Right ventricle myocardium superior (tissue), 1 donor: ENCODE results near the gene EHMT1. TPM values are rescaled to one million over a fixed set of nuclear protein-coding genes. Genes with fewer than 3 reads are reported as not detected.
"Not testable (repeated sequence)": the region's sequence is repeated elsewhere in the genome, so short reads cannot be mapped to it uniquely, and the experiment has no call there.

Source experiments
- ATAC-seq: fragments of 200-7000 bp; cut with Tn5 transposase; one replicate; pipeline ENCODE4 v1.9.1; 2020; ENCODE audit warnings: mild to moderate bottlenecking; ENCODE audit not compliant: poor library complexity
- DNase-seq: peaks from one replicate; pipeline ENCODE4 v3.0.0-alpha.2; 2020
- intact Hi-C: fragments of 100-400 bp; cut with DNase I; formaldehyde crosslinking; loops from one replicate; pipeline ENCODE4 v1.11.2; 2022
- total RNA-seq: library from RNA; stranded (reverse); fragmentation: NEBNext Ultra II Directional; extraction: Animal tissue kit (Norgen Biotek cat#: 25700); gene quantifications from one replicate; pipeline ENCODE4 v1.2.1, GENCODE V29; 2021
- donor health status: DM: no; HTN: yes; CAD: no; lungs with severe emphysema.

EHMT1 gene
- total RNA-seq, 1 donor from 2014 or later = 31.2 TPM

GRCh38 chr9:137800196-137801022 lies 181.6 kb downstream of the EHMT1 start:
- intact Hi-C loops = no loop called here
- no peak for DNase-seq
- ATAC-seq = no peak

- ATAC-seq = no peak
- DNase-seq = no peak
- intact Hi-C loops = no loop called here
Observed at GRCh38 chr9:137801023-137801319, 182.2 kb downstream of the EHMT1 start.

- ATAC-seq (no peak), DNase-seq (no peak)
- intact Hi-C loops = no loop called here
Observed at GRCh38 chr9:137802021-137802420, 183.2 kb downstream of the EHMT1 start.

- intact Hi-C loops = no loop called here
- DNase-seq (no peak), ATAC-seq (no peak)
Observed at GRCh38 chr9:137802521-137803243, 183.9 kb downstream of the EHMT1 start.

- ATAC-seq = no peak
Observed at GRCh38 chr9:137804908-137805630, 186.3 kb downstream of the EHMT1 start.

GRCh38 chr9:137807721-137808703 lies 189.2 kb downstream of the EHMT1 start:
- DNase-seq (no peak), ATAC-seq (no peak)
- intact Hi-C loops = no loop called here

More at GRCh38 chr9:137804908-137805630, 186.3 kb downstream of the EHMT1 start:
- no peak for DNase-seq
- intact Hi-C loops = no loop called here

GRCh38 chr9:137809040-137809576 lies 190.3 kb downstream of the EHMT1 start:
- no peak for ATAC-seq
- DNase-seq = no peak
- intact Hi-C loops = no loop called here

- ATAC-seq, DNase-seq, intact Hi-C loops: not testable (repeated sequence)
Observed at GRCh38 chr9:137809726-137810450, 191.1 kb downstream of the EHMT1 start.

- no peak for DNase-seq
- ATAC-seq = no peak
Observed at GRCh38 chr9:137811283-137811870, 192.6 kb downstream of the EHMT1 start.

GRCh38 chr9:137812356-137813023 lies 193.7 kb downstream of the EHMT1 start:
- no peak for DNase-seq
- no peak for ATAC-seq
- intact Hi-C loops = no loop called here

More at GRCh38 chr9:137811283-137811870, 192.6 kb downstream of the EHMT1 start:
- intact Hi-C loops = no loop called here

- no peak for DNase-seq
- no peak for ATAC-seq
- intact Hi-C loops = no loop called here
Observed at GRCh38 chr9:137813167-137813566, 194.4 kb downstream of the EHMT1 start.

- no peak for DNase-seq
- ATAC-seq = no peak
- intact Hi-C loops = no loop called here
Observed at GRCh38 chr9:137813651-137814415, 195.0 kb downstream of the EHMT1 start.

- DNase-seq (no peak), ATAC-seq (no peak)
- intact Hi-C loops = no loop called here
Observed at GRCh38 chr9:137814436-137814835, 195.6 kb downstream of the EHMT1 start.

GRCh38 chr9:137814841-137815240 lies 196.0 kb downstream of the EHMT1 start:
- intact Hi-C loops = no loop called here
- DNase-seq = no peak
- ATAC-seq = no peak

GRCh38 chr9:137815256-137816255 lies 196.8 kb downstream of the EHMT1 start:
- ATAC-seq (no peak), DNase-seq (no peak)
- intact Hi-C loops = no loop called here
